Measurements from ENCODE around the gene PIK3IP1.
"Not testable (repeated sequence)": the region's sequence is repeated elsewhere in the genome, so short reads cannot be mapped to it uniquely, and the experiment has no call there.

Gene PIK3IP1

GRCh38 chr22:31248138-31248745 is 44.0 kb downstream of the PIK3IP1 start:
- DNase-seq = peak in 1 of 2 donors; percentile 72

- no peak for DNase-seq
Observed at GRCh38 chr22:31247726-31248125, 44.6 kb downstream of the PIK3IP1 start.

GRCh38 chr22:31246687-31247086 is 45.6 kb downstream of the PIK3IP1 start:
- no peak for DNase-seq

- DNase-seq = not testable (repeated sequence)
Observed at GRCh38 chr22:31245998-31246397, 46.3 kb downstream of the PIK3IP1 start.

GRCh38 chr22:31244943-31245451 is 47.3 kb downstream of the PIK3IP1 start:
- DNase-seq = no peak

- DNase-seq = no peak
Observed at GRCh38 chr22:31244046-31244942, 48.0 kb downstream of the PIK3IP1 start.

GRCh38 chr22:31243339-31244045 is 48.8 kb downstream of the PIK3IP1 start:
- no peak for DNase-seq

- DNase-seq = no peak
Observed at GRCh38 chr22:31241936-31242335, 50.4 kb downstream of the PIK3IP1 start.

GRCh38 chr22:31241200-31241599 is 51.1 kb downstream of the PIK3IP1 start:
- no peak for DNase-seq

- no peak for DNase-seq
Observed at GRCh38 chr22:31239771-31240370, 52.4 kb downstream of the PIK3IP1 start.

- DNase-seq = no peak
Observed at GRCh38 chr22:31238057-31238456, 54.2 kb downstream of the PIK3IP1 start.

GRCh38 chr22:31236044-31236443 is 56.2 kb downstream of the PIK3IP1 start:
- DNase-seq = not testable (repeated sequence)

- DNase-seq = peak in 1 of 2 donors; percentile 50
Observed at GRCh38 chr22:31235081-31235480, 57.2 kb downstream of the PIK3IP1 start.

- peak in 1 of 2 donors; percentile 83 for DNase-seq
Observed at GRCh38 chr22:31233001-31233400, 59.3 kb downstream of the PIK3IP1 start.
